Vagina (tissue), 2 donors: ENCODE results near the gene ANKRD36B.
"Not testable (repeated sequence)": the region's sequence is repeated elsewhere in the genome, so short reads cannot be mapped to it uniquely, and the experiment has no call there.

Source experiments
- CTCF ChIP-seq, 3 experiments: fragments of 450-650 bp in 2 of 3; fragments of 200-600 bp in 1 of 3; sonication (generic) in 1 of 3; IDR thresholded peaks; one replicate each; pipeline ENCODE4 v1.5.1; 2017 to 2019; ENCODE audit warnings: antibody characterized with exemption in 3 of 3, mild to moderate bottlenecking in 2 of 3, moderate library complexity in 2 of 3
- POLR2A ChIP-seq, 2 donors: fragments of 450-650 bp; IDR thresholded peaks; one replicate each; pipeline ENCODE4 v1.6.1; 2017; ENCODE audit warnings: antibody characterized with exemption in 2 of 2, mild to moderate bottlenecking in 2 of 2, moderate library complexity in 2 of 2

GRCh38 chr2:97593520-97593919, 3.8 kb upstream of the ANKRD36B start:
- not testable (repeated sequence) for TF ChIP-seq CTCF, POLR2A (IDR thresholded peaks at IDR 0.05)
